GM23248 (cell line): Measurements from ENCODE around the gene SMARCC1. TPM values are rescaled to one million over a fixed set of nuclear protein-coding genes. Genes with fewer than 3 reads are reported as not detected.

Source experiments
- DNase-seq: peaks from one replicate; pipeline ENCODE4 v3.0.0-alpha.2; 2015
- H2AFZ ChIP-seq: fragments of 200-600 bp; sonication (generic); 2 replicates; pipeline ENCODE4 v1.6.1; 2016; ENCODE audit warnings: antibody characterized with exemption
- H3F3A ChIP-seq: fragments of 200-600 bp; sonication (generic); 2 replicates; pipeline ENCODE4 v1.6.1; 2016; ENCODE audit warnings: mild to moderate bottlenecking, antibody characterized with exemption, mixed run types; ENCODE audit not compliant: insufficient read depth
- H3K27ac ChIP-seq: fragments of 200-600 bp; sonication (generic); 2 replicates; pipeline ENCODE4 v1.5.1; 2016; ENCODE audit warnings: mild to moderate bottlenecking
- H3K27me3 ChIP-seq: fragments of 200-600 bp; sonication (generic); replicated peaks from 2 replicates; pipeline ENCODE4 v1.6.1; 2016; ENCODE audit warnings: mild to moderate bottlenecking; ENCODE audit not compliant: insufficient read depth
- H3K36me3 ChIP-seq: fragments of 200-600 bp; sonication (generic); 2 replicates; pipeline ENCODE4 v1.6.1; 2016; ENCODE audit warnings: low read depth, mild to moderate bottlenecking
- H3K4me1 ChIP-seq: fragments of 200-600 bp; sonication (generic); 2 replicates; pipeline ENCODE4 v1.6.1; 2016; ENCODE audit warnings: mild to moderate bottlenecking; ENCODE audit not compliant: insufficient read depth
- H3K4me2 ChIP-seq: fragments of 200-600 bp; sonication (generic); one replicate; pipeline ENCODE4 v1.6.1; 2016; ENCODE audit warnings: mild to moderate bottlenecking; ENCODE audit not compliant: unreplicated experiment
- H3K4me3 ChIP-seq: fragments of 200-600 bp; sonication (generic); 2 replicates; pipeline ENCODE4 v1.5.1; 2016; ENCODE audit warnings: mild to moderate bottlenecking
- H3K79me2 ChIP-seq: fragments of 200-600 bp; sonication (generic); 2 replicates; pipeline ENCODE4 v1.6.1; 2016; ENCODE audit warnings: mild to moderate bottlenecking; ENCODE audit not compliant: insufficient read depth
- H3K9ac ChIP-seq: fragments of 200-600 bp; sonication (generic); 2 replicates; pipeline ENCODE4 v1.6.1; 2016; ENCODE audit warnings: mild to moderate bottlenecking
- H3K9me2 ChIP-seq: fragments of 200-600 bp; sonication (generic); 2 replicates; pipeline ENCODE4 v1.6.1; 2016; ENCODE audit warnings: mixed run types, mild to moderate bottlenecking, moderate library complexity; ENCODE audit not compliant: insufficient read depth
- H3K9me3 ChIP-seq: fragments of 200-600 bp; sonication (generic); one replicate; pipeline ENCODE4 v1.6.1; 2017; ENCODE audit warnings: low read depth
- H4K20me1 ChIP-seq: fragments of 200-600 bp; sonication (generic); 2 replicates; pipeline ENCODE4 v1.6.0; 2016; ENCODE audit not compliant: insufficient read depth
- EZH2 ChIP-seq: fragments of 200-600 bp; sonication (generic); IDR thresholded peaks from 2 replicates; pipeline ENCODE4 v1.6.1; 2018; ENCODE audit warnings: antibody characterized with exemption, mild to moderate bottlenecking; ENCODE audit not compliant: insufficient read depth, poor library complexity, severe bottlenecking
- EZH2phosphoT487 ChIP-seq: fragments of 200-600 bp; sonication (generic); IDR thresholded peaks from 2 replicates; pipeline ENCODE4 v1.6.1; 2018; ENCODE audit warnings: antibody characterized with exemption, moderate library complexity, mild to moderate bottlenecking, low read depth; ENCODE audit not compliant: insufficient read depth
- WGBS, 2 experiments: methylation state at CpG; one replicate each; pipeline ENCODE4 v1.1.6; 2015 to 2017; ENCODE audit warnings: low lambda C conversion rate in 2 of 2, low coverage in 1 of 2; ENCODE audit errors: missing lambda C conversion rate in 2 of 2; 5-methylcytosine and 5-hydroxymethylcytosine counted together
- in situ Hi-C: fragments of 300-500 bp; cut with MboI; formaldehyde crosslinking; loops from 2 replicates; pipeline ENCODE4 v1.15.0; 2020
- polyA plus RNA-seq: library from polyadenylated mRNA; unstranded; fragments of >200 nt; fragmentation: Nextera tagmentation; extraction: Ambion mirVana; gene quantifications from 2 replicates; pipeline ENCODE4 v1.2.1, GENCODE V29; 2016
- total RNA-seq: library from RNA; depleted of rRNA; stranded (reverse); fragments of >200 nt; shearing (Covaris generic); gene quantifications from 2 replicates; pipeline ENCODE4 v1.2.3, GENCODE V29; 2014

The SMARCC1 gene
- total and polyA plus RNA-seq, 2 experiments from 2014 or later: 31.5 to 40.9 TPM

DNA sequence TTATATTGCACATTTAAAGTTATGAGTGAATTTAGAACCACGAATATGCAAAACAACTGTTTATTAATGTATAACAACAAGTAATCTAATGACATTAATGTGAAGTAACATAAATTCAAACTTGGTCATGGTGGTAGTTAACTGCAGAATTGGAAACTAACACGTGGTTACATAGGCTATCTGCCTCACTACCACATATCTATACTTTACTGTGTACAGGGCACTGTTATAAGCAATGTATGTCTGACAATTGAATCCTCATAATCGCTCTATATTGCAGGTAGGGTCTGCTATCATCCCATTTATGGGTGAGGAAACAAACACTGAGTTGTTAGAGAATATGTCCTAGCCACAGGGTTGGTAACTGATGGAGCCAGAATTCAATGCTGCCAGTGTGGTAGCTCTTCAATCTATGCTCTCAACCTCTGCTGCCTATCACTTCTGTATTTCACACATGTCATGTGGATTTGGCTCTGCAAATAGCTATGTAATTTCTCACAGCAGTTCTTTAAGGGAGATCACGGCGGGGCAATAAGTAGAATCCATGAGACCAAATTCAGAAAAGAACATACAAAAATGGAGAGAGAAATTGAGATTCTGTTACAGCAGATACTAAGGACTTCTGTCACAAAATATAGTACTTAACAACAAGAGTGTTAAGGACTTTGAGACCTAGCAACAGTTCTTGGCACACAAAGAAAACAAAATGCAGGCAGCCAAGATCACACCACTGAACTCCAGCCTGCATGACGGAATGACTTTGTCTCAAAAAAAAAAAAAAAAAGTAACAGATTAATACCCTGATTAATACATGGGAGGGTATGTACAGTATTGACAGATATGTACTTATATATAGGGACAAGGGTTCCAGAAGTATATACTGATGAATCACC lies 103.0 kb downstream of the SMARCC1 start:
- Histone ChIP-seq H4K20me1 (no peaks in the 10 kb centered on the region), H3K9ac (no peak overlapping the region), H3K9me2 (no peaks in the 10 kb centered on the region), H3K4me1 (no peaks in the 10 kb centered on the region), H3K79me2 (peaks cover 5% of the 10 kb centered on the region; the same call in 1 of the 2 replicates), H3K9me3 (no peaks in the 10 kb centered on the region), H3K27me3 (no peaks in the 10 kb centered on the region), H3F3A (no peaks in the 10 kb centered on the region), H2AFZ (no peak overlapping the region), H3K27ac (no peak overlapping the region), H3K4me3 (no peak overlapping the region), H3K36me3 (peaks cover 57% of the 10 kb centered on the region), H3K4me2 (no peak overlapping the region)
- DNase-seq: no peak
- in situ Hi-C loops: no loop called here
- WGBS, 2 experiments: 84 to 87% methylated on average over 6 of the region's 6 CpGs
- no peak for TF ChIP-seq EZH2
- no peak for TF ChIP-seq EZH2phosphoT487

DNA sequence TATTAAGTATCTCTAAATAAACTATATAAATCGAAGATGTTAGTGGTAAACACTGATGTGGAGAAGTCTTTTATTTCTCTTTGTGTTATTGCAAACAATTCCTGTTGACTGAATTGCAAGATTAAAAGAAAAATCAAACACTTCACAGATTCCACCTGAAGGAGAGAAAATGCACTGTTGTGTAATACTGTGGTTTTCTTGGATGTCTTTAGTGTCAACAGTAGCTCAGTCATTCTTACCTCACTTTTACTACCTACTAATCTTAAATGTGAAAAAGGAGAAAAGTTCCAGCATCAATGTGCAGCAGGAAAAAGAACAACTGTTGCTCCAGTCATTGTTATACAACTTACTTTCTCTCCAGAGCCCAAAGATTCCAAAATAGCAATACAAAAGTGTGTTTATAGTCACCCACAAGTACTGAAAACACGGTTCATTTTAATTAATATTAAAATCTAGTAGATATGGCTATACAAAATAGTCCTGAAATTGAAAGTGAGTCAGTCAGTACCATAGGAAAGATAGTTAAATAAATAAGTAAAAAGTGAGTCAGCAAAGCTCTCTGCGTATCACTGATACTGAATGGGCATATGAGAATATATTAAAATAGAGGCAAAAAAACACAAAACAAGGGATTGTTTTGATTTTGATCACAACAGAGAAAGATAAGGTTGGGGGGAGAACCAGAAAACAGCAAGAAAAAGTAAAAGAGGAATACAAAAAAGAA lies 112.5 kb downstream of the SMARCC1 start:
- peak; percentile 48 for DNase-seq
- in situ Hi-C loops: no loop called here
- H2AFZ ChIP-seq: no peak overlapping the region
- no peaks in the 10 kb centered on the region for H3K9me2 ChIP-seq
- H3K79me2 ChIP-seq: no peaks in the 10 kb centered on the region
- no peaks in the 10 kb centered on the region for H3K27me3 ChIP-seq
- TF ChIP-seq EZH2phosphoT487: no peak
- H3K27ac ChIP-seq: no peak overlapping the region
- peaks cover 7% of the 10 kb centered on the region for H3K4me1 ChIP-seq
- H3K9ac ChIP-seq: no peak overlapping the region
- H3K9me3 ChIP-seq: no peaks in the 10 kb centered on the region
- H4K20me1 ChIP-seq: no peaks in the 10 kb centered on the region
- no peak overlapping the region for H3K4me3 ChIP-seq
- H3K36me3 ChIP-seq: peaks cover 30% of the 10 kb centered on the region
- H3F3A ChIP-seq: peaks cover 17% of the 10 kb centered on the region
- 87 to 92% methylated on average over 3 of the region's 3 CpGs for WGBS, 2 experiments
- no peak overlapping the region for H3K4me2 ChIP-seq

DNA sequence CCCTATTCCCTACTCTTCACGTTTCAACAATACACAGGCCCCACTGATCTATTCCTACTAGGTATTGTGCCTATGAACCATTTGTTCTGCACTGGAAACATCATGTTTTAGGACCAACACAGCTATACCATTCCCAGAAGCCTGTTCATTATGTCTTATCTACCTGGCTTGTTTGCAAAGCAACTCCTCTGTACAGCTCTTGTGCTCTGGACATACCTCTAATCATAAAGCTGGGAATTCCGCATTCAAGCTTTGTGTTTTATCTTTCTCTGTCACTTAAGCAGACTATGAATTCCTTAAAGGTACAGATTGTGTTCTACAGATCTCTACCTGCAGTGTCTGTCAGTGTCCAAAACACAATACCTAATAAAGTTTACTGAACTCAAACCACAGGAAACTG lies 115.6 kb downstream of the SMARCC1 start:
- H3K79me2 ChIP-seq: no peaks in the 10 kb centered on the region

DNA sequence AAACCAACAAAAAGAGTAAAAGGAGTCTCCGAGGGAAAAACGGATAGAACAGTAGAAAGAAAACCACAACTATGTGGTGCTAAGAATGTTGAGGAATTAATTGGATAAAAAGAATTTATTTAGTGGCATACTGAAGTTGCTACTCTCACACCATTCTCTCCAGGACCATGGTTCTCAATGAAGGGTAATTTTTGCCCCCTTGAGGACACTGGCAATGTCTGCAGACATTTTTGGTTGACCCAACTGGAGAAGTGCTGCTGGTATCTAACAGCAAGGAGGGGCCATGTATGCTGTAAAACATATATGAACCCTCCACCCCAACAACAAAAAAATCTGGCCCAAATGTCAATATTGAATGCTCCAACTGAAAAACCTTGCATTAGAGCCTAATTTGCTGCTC lies 117.2 kb downstream of the SMARCC1 start:
- Histone ChIP-seq H3K9me2 (no peaks in the 10 kb centered on the region), H2AFZ (no peak overlapping the region), H3F3A (peaks cover 24% of the 10 kb centered on the region), H3K36me3 (peaks cover 12% of the 10 kb centered on the region), H4K20me1 (no peaks in the 10 kb centered on the region), H3K4me1 (peaks cover 20% of the 10 kb centered on the region), H3K27me3 (no peaks in the 10 kb centered on the region), H3K9me3 (no peaks in the 10 kb centered on the region), H3K4me3 (no peak overlapping the region), H3K4me2 (no peak overlapping the region), H3K79me2 (no peaks in the 10 kb centered on the region; the same call in 1 of the 2 replicates), H3K9ac (no peak overlapping the region), H3K27ac (no peak overlapping the region)
- peak; percentile 35 for DNase-seq
- 73 to 86% methylated on average over 2 of the region's 2 CpGs for WGBS, 2 experiments
- in situ Hi-C loops: no loop called here
- no peak for TF ChIP-seq EZH2
- TF ChIP-seq EZH2phosphoT487: no peak

More for the DNA sequence above, 115.6 kb downstream of the SMARCC1 start:
- no peak overlapping the region for H3K9ac ChIP-seq
- H2AFZ ChIP-seq: no peak overlapping the region
- TF ChIP-seq EZH2: no peak
- in situ Hi-C loops: no loop called here
- peaks cover 20% of the 10 kb centered on the region for H3F3A ChIP-seq
- H3K4me1 ChIP-seq: peaks cover 13% of the 10 kb centered on the region
- H3K4me3 ChIP-seq: no peak overlapping the region
- H3K27me3 ChIP-seq: no peaks in the 10 kb centered on the region
- no peak overlapping the region for H3K4me2 ChIP-seq
- no peak overlapping the region for H3K27ac ChIP-seq
- DNase-seq: no peak
- H3K36me3 ChIP-seq: peaks cover 19% of the 10 kb centered on the region
- 97 to 100% methylated on average over 2 of the region's 2 CpGs for WGBS, 2 experiments
- no peaks in the 10 kb centered on the region for H3K9me2 ChIP-seq
- H4K20me1 ChIP-seq: no peaks in the 10 kb centered on the region
- no peaks in the 10 kb centered on the region for H3K9me3 ChIP-seq
